ENCODE data around the gene GAB4.

GAB4 gene

DNA sequence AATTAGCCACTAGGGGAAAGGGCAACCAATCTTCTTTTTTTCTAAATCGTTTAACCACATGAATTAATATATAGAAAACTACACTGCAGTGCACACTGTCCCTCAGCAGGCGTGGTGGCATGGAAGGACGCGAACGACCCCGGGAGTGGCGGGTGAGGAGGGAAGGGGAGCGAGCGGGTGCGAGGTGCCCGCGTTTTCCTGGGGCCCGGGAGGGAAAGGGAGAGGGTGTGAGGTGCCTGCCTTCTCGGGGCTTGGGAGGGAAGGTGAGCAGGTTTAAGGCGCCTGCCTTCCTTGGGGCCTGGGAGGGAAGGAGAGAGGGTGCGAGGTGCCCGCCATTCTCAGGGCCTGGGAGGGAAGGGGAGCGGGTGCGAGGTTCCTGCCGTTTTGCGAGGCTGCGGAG is 765 bp downstream of the GAB4 start:
- Histone ChIP-seq H3K9ac (ENCODE audit: low read depth, low read length, poor library complexity, severe bottlenecking) (no peak overlapping the region), H3K9me2 (replicated peaks; ENCODE audit: low read depth, low read length) (no peaks in the 10 kb centered on the region), H3K4me2 (ENCODE audit: low read depth, low read length, poor library complexity, severe bottlenecking) (no peak overlapping the region), H3K9me3 (ENCODE audit: insufficient read depth, low read depth, low read length) (no peaks in the 10 kb centered on the region), H3K79me2 (ENCODE audit: insufficient read depth, low read length) (no peaks in the 10 kb centered on the region), H3K27me3 (ENCODE audit: insufficient read depth, low read length, poor library complexity, severe bottlenecking) (no peaks in the 10 kb centered on the region), H3K4me3 (ENCODE audit: low read length, poor library complexity, severe bottlenecking) (no peak overlapping the region), H4K20me1 (ENCODE audit: insufficient read depth, low read length, poor library complexity, severe bottlenecking) (no peaks in the 10 kb centered on the region), H3K36me3 (ENCODE audit: insufficient read depth, low read length) (no peaks in the 10 kb centered on the region), H3K4me1 (ENCODE audit: insufficient read depth, low read length, poor library complexity, severe bottlenecking) (no peaks in the 10 kb centered on the region), H3F3A (ENCODE audit: low read depth) (no peaks in the 10 kb centered on the region), H2AFZ (ENCODE audit: low read length) (no peak overlapping the region)
- TF ChIP-seq, protein P1, sequence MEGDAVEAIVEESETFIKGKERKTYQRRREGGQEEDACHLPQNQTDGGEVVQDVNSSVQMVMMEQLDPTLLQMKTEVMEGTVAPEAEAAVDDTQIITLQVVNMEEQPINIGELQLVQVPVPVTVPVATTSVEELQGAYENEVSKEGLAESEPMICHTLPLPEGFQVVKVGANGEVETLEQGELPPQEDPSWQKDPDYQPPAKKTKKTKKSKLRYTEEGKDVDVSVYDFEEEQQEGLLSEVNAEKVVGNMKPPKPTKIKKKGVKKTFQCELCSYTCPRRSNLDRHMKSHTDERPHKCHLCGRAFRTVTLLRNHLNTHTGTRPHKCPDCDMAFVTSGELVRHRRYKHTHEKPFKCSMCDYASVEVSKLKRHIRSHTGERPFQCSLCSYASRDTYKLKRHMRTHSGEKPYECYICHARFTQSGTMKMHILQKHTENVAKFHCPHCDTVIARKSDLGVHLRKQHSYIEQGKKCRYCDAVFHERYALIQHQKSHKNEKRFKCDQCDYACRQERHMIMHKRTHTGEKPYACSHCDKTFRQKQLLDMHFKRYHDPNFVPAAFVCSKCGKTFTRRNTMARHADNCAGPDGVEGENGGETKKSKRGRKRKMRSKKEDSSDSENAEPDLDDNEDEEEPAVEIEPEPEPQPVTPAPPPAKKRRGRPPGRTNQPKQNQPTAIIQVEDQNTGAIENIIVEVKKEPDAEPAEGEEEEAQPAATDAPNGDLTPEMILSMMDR (conservative IDR thresholded peaks at IDR 0.05; ENCODE audit: low read length): no peak
- no peak for TF ChIP-seq EZH2phosphoT487 (IDR thresholded peaks at IDR 0.05; ENCODE audit: borderline replicate concordance)

DNA sequence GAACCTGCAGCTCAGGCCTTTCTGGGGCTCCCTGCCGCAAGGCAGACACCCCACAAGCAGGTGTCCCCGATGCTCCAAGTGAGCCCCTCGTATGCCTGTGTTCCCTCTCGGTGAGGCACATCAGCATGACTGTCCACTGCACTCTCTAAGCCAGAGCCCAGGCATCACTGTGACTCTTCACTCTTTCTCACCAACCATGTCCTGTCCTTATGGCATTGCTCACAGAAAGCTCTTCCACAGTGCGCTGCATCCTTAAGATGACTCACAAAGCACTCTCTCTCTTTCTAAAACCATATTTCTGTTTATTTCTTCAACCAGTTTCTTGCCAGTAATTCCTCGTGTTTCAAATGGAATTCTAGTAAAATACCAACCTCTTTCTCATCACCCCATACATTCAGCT is 18.1 kb downstream of the GAB4 start:
- H3K27me3 ChIP-seq (ENCODE audit: insufficient read depth, low read length, poor library complexity, severe bottlenecking): no peaks in the 10 kb centered on the region
- no peaks in the 10 kb centered on the region for H3K79me2 ChIP-seq (ENCODE audit: insufficient read depth, low read length)
- no peaks in the 10 kb centered on the region for H3K9me2 ChIP-seq (replicated peaks; ENCODE audit: low read depth, low read length)
- H3K9ac ChIP-seq (ENCODE audit: low read depth, low read length, poor library complexity, severe bottlenecking): no peak overlapping the region
- no peaks in the 10 kb centered on the region for H4K20me1 ChIP-seq (ENCODE audit: insufficient read depth, low read length, poor library complexity, severe bottlenecking)
- H3F3A ChIP-seq (ENCODE audit: low read depth): no peaks in the 10 kb centered on the region
- TF ChIP-seq, protein P1 (conservative IDR thresholded peaks at IDR 0.05; ENCODE audit: low read length): no peak
- TF ChIP-seq EZH2phosphoT487 (IDR thresholded peaks at IDR 0.05; ENCODE audit: borderline replicate concordance): no peak
- no peak overlapping the region for H2AFZ ChIP-seq (ENCODE audit: low read length)
- no peaks in the 10 kb centered on the region for H3K36me3 ChIP-seq (ENCODE audit: insufficient read depth, low read length)
- no peak overlapping the region for H3K4me3 ChIP-seq (ENCODE audit: low read length, poor library complexity, severe bottlenecking)
- no peak overlapping the region for H3K4me2 ChIP-seq (ENCODE audit: low read depth, low read length, poor library complexity, severe bottlenecking)
- H3K4me1 ChIP-seq (ENCODE audit: insufficient read depth, low read length, poor library complexity, severe bottlenecking): peaks cover 15% of the 10 kb centered on the region
- no peaks in the 10 kb centered on the region for H3K9me3 ChIP-seq (ENCODE audit: insufficient read depth, low read depth, low read length)

DNA sequence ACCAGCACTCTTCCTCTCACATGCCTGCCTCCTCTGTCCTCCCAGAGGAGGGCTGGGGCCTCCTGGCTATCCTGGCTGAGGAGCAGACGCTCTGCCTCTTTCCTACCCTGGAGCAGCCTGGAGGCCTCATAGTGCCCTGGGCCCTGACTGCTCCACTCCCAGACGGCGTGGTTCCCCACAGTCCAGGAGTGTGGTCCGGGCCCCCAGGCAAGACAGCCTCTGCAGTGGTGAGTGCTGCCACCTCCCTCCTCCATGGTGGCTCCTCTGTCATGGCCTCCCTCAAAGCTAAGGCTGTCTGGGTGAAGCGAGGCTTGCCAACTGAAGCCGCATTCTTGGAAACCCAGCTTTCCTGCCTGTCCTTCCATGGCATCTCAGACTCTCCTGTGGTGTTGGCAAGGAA is 19.8 kb downstream of the GAB4 start:
- no peaks in the 10 kb centered on the region for H3F3A ChIP-seq (ENCODE audit: low read depth)
- H3K79me2 ChIP-seq (ENCODE audit: insufficient read depth, low read length): no peaks in the 10 kb centered on the region
- peak overlapping the region; percentile 34 for H3K4me3 ChIP-seq (ENCODE audit: low read length, poor library complexity, severe bottlenecking)
- peaks cover 7% of the 10 kb centered on the region for H3K9me3 ChIP-seq (ENCODE audit: insufficient read depth, low read depth, low read length)
- H2AFZ ChIP-seq (ENCODE audit: low read length): peak overlapping the region; percentile 12; the same call in 1 of the 2 replicates
- H3K9me2 ChIP-seq (replicated peaks; ENCODE audit: low read depth, low read length): no peaks in the 10 kb centered on the region
- H4K20me1 ChIP-seq (ENCODE audit: insufficient read depth, low read length, poor library complexity, severe bottlenecking): no peaks in the 10 kb centered on the region
- H3K4me2 ChIP-seq (ENCODE audit: low read depth, low read length, poor library complexity, severe bottlenecking): peak overlapping the region; percentile 58
- peak overlapping the region; percentile 31 for H3K9ac ChIP-seq (ENCODE audit: low read depth, low read length, poor library complexity, severe bottlenecking)
- H3K27me3 ChIP-seq (ENCODE audit: insufficient read depth, low read length, poor library complexity, severe bottlenecking): no peaks in the 10 kb centered on the region
- H3K4me1 ChIP-seq (ENCODE audit: insufficient read depth, low read length, poor library complexity, severe bottlenecking): peaks cover 15% of the 10 kb centered on the region
- H3K36me3 ChIP-seq (ENCODE audit: insufficient read depth, low read length): no peaks in the 10 kb centered on the region; the same call in 1 of the 2 replicates
- TF ChIP-seq, protein P1 (conservative IDR thresholded peaks at IDR 0.05; ENCODE audit: low read length): no peak
- no peak for TF ChIP-seq EZH2phosphoT487 (IDR thresholded peaks at IDR 0.05; ENCODE audit: borderline replicate concordance)
